Breast epithelium (tissue), 4 donors: Measurements from ENCODE around the gene KL. TPM values are rescaled to one million over a fixed set of nuclear protein-coding genes. Genes with fewer than 3 reads are reported as not detected.

Experiments
- DNase-seq, 2 donors: peaks; one replicate each; pipeline ENCODE4 v3.0.0-alpha.2; 2019; ENCODE audit warnings: low spot score in 2 of 2
- H3K27ac ChIP-seq, 2 donors: fragments of 200-600 bp; sonication (generic) in 1 of 2; one replicate each; pipeline ENCODE4 v1.5.1; 2016 to 2019; ENCODE audit warnings: mild to moderate bottlenecking in 1 of 2
- H3K27me3 ChIP-seq, 2 donors: fragments of 200-600 bp; sonication (generic) in 1 of 2; one replicate each; pipeline versions ENCODE4 v1.5.1 to v1.6.0; 2017 to 2019; ENCODE audit warnings: control low read depth in 1 of 2, mild to moderate bottlenecking in 1 of 2
- H3K36me3 ChIP-seq: fragments of 200-600 bp; one replicate; pipeline ENCODE4 v1.5.1; 2019
- H3K4me1 ChIP-seq, 2 donors: fragments of 200-600 bp; sonication (generic); one replicate each; pipeline ENCODE4 v1.5.1; 2016 to 2019; ENCODE audit warnings: control low read depth in 1 of 2
- H3K4me3 ChIP-seq, 3 donors: fragments of 200-600 bp; sonication (generic); 1 replicate in 2 of 3; 2 replicates in 1 of 3; pipeline ENCODE4 v1.5.1; 2016 to 2019; ENCODE audit warnings: mild to moderate bottlenecking in 3 of 3, moderate library complexity in 2 of 3
- H3K9me3 ChIP-seq, 2 donors: fragments of 200-600 bp; sonication (generic) in 1 of 2; one replicate each; pipeline ENCODE4 v1.5.1; 2016 to 2019; ENCODE audit warnings: control low read depth in 1 of 2
- CTCF ChIP-seq, 3 donors: fragments of 450-650 bp; IDR thresholded peaks; one replicate each; pipeline ENCODE4 v1.5.1; 2016 to 2017; ENCODE audit warnings: antibody characterized with exemption in 3 of 3, mild to moderate bottlenecking in 3 of 3, moderate library complexity in 3 of 3
- POLR2A ChIP-seq: fragments of 450-650 bp; IDR thresholded peaks from one replicate; pipeline ENCODE4 v1.6.1; 2016; ENCODE audit warnings: antibody characterized with exemption, mild to moderate bottlenecking, moderate library complexity
- POLR2AphosphoS5 ChIP-seq, 3 donors: sonication (generic); formaldehyde crosslinking; IDR thresholded peaks; one replicate each; pipeline ENCODE4 v1.6.1; 2017; ENCODE audit warnings: antibody characterized with exemption in 3 of 3
- intact Hi-C: fragments of 100-400 bp; cut with DNase I; formaldehyde crosslinking; loops from one replicate; pipeline ENCODE4 v1.15.1; 2023; ENCODE audit warnings: low total_unique reads
- total RNA-seq, 3 donors: library from RNA; depleted of rRNA; stranded (reverse); fragments of >200 nt; gene quantifications; one replicate each; pipeline ENCODE4 v1.1.0, GENCODE V29; 2016

The KL gene
- total RNA-seq, 3 donors from 2014 or later = 2.7 to 4.3 (median 2.9) TPM

GRCh38 chr13:33090755-33091414, 74.7 kb downstream of the KL start:
- H3K4me1 ChIP-seq = no peaks in the 10 kb centered on the region
- no peak for TF ChIP-seq POLR2A
- no peak for TF ChIP-seq CTCF (IDR thresholded peaks at IDR 0.05)
- H3K27ac ChIP-seq = peak overlapping the region in 1 of 2 donors; percentile 61

DNA sequence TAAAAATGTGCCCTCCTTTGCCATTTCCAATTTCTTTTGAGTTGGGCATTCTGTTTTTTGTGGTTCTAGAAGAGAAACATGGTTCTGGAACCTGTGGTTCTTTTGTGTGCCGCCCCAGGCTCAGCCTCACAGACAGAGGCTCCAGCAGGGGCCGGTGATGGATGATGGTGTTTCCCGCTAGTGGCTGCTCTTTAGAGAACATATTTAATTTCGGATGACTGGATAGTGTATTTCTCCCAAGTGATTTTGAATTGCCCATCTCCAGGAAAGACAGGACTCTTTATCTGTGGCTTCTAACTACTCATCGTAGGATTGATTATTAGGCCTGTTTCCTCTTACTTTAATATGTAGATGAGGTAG, 75.2 kb downstream of the KL start:
- TF ChIP-seq POLR2AphosphoS5 (IDR thresholded peaks at IDR 0.05) (no peak), POLR2A (no peak), CTCF (IDR thresholded peaks at IDR 0.05) (no peak)
- Histone ChIP-seq H3K4me3 (no peak overlapping the region), H3K36me3 (no peaks in the 10 kb centered on the region), H3K9me3 (no peaks in the 10 kb centered on the region), H3K4me1 (no peaks in the 10 kb centered on the region), H3K27ac (no peak overlapping the region), H3K27me3 (no peaks in the 10 kb centered on the region)
- no peak for DNase-seq
- intact Hi-C loops = no loop called here

More at GRCh38 chr13:33090755-33091414, 74.7 kb downstream of the KL start:
- H3K36me3 ChIP-seq = no peaks in the 10 kb centered on the region
- H3K4me3 ChIP-seq = no peak overlapping the region
- H3K27me3 ChIP-seq = no peaks in the 10 kb centered on the region
- intact Hi-C loops = no loop called here
- no peaks in the 10 kb centered on the region for H3K9me3 ChIP-seq
- DNase-seq = no peak

DNA sequence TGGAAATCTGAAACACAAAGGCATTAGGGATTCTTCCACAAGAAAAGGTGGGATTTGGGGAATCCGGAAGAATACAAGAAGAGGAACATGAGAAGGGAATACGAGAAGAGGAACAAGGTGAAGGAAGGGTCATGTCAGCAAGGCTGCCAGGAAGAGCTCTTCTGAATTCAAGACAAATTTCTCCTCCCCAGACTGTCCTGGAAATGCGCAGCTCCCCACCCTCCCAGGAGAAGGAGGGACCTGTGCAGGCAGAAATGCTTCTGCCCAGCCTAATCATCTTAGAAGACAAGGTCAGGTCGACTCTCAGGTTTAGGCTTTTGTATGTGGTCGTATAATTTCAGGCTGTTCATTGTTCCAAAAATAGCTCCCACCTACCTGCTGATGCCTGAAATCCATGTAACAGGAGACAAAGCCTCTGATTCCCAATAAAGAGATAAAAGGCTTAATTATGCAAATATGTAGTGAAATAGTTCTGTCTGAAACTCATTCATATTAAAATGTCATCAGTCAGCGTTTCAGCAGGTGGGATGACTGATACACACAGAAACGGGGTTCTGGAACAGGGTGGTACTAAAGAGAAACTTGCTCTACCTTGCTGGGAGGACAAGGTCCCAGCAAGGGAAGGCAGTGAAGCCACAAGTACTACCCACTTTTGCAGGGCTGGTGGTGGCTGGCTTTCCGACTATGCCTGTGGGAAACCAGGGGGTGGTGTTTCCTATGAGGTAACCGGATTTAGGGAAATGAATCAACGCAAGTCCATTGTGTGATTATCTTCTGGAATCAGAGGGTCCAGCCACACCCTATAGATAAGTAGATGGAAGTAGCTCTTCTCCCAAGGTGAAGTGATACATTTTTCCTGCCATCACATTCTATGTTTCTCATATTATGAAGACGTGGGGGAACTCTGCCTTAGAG, 76.1 kb downstream of the KL start:
- Histone ChIP-seq H3K27ac (peak overlapping the region in 1 of 2 donors; percentile 23), H3K9me3 (peaks cover 0 to under 1% of the 10 kb centered on the region in 2 donors), H3K4me3 (no peak overlapping the region), H3K36me3 (no peaks in the 10 kb centered on the region), H3K27me3 (no peaks in the 10 kb centered on the region), H3K4me1 (no peaks in the 10 kb centered on the region)
- TF ChIP-seq POLR2A (no peak), CTCF (IDR thresholded peaks at IDR 0.05) (no peak), POLR2AphosphoS5 (IDR thresholded peaks at IDR 0.05) (no peak)
- DNase-seq = no peak
- intact Hi-C loops = no loop called here

- Histone ChIP-seq H3K9me3 (peaks cover 0 to 16% of the 10 kb centered on the region in 2 donors), H3K4me1 (no peaks in the 10 kb centered on the region), H3K36me3 (no peaks in the 10 kb centered on the region), H3K27ac (peak overlapping the region in 1 of 2 donors; percentile 51), H3K4me3 (no peak overlapping the region), H3K27me3 (no peaks in the 10 kb centered on the region)
- TF ChIP-seq POLR2AphosphoS5 (IDR thresholded peaks at IDR 0.05) = no peak
- no peak for DNase-seq
- intact Hi-C loops = no loop called here
These were observed 80.8 kb downstream of the KL start for GRCh38 chr13:33096886-33097605.

- intact Hi-C loops = no loop called here
- DNase-seq = no peak
- Histone ChIP-seq H3K4me3 (no peak overlapping the region), H3K27ac (no peak overlapping the region), H3K9me3 (peaks cover 0 to 16% of the 10 kb centered on the region in 2 donors), H3K36me3 (peaks cover 4% of the 10 kb centered on the region), H3K27me3 (no peaks in the 10 kb centered on the region), H3K4me1 (no peaks in the 10 kb centered on the region)
- TF ChIP-seq CTCF (IDR thresholded peaks at IDR 0.05) = no peak
- no peak for TF ChIP-seq POLR2A
- no peak for TF ChIP-seq POLR2AphosphoS5 (IDR thresholded peaks at IDR 0.05)
These were observed 83.6 kb downstream of the KL start for GRCh38 chr13:33099860-33100259.
